SK-N-SH (cell line): ENCODE results near the gene SMKR1.

Experiments
- FOSL2 ChIP-seq: IDR thresholded peaks from 2 replicates; pipeline ENCODE4 v1.4.0; 2012; ENCODE audit warnings: low read depth, mild to moderate bottlenecking, moderate library complexity, borderline replicate concordance
- NRF1 ChIP-seq: IDR thresholded peaks from 2 replicates; pipeline ENCODE4 v1.6.1; 2012; ENCODE audit warnings: low read depth, mild to moderate bottlenecking, low read length
- TCF12 ChIP-seq: IDR thresholded peaks from 2 replicates; pipeline ENCODE4 v1.4.0; 2012
- TF ChIP-seq, protein P1 (sequence below): IDR thresholded peaks from 2 replicates; pipeline ENCODE4 v1.4.0; 2012; ENCODE audit warnings: low read depth

DNA sequence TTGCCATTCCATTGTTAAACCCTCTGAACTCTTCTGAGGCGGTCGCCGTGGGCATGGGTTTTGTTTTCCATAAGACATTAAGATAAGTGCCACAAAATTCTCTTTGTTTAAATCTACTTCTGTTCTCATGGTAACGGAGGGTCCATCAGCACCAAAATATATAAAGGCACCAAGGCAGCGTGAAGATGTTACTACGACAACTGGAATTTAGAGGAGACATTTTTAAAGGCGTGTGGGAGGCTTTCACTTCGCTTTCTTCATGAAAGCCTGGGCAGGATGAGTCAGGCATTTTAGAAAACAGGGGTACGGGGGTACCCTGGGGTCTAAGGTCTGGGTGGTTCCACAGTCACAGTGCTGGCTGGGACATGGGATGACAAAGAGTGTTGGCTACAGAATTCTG is 34.0 kb downstream of the SMKR1 start:
- TF ChIP-seq FOSL2 (no peak), NRF1 (no peak), TCF12 (no peak)
- TF ChIP-seq, protein P1, sequence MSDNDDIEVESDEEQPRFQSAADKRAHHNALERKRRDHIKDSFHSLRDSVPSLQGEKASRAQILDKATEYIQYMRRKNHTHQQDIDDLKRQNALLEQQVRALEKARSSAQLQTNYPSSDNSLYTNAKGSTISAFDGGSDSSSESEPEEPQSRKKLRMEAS = no peak
